ENCODE data around the gene HERPUD2.
A peak's percentile ranks its signal among the peaks of the same experiment; 100 is the strongest.
"Not testable (repeated sequence)": the region's sequence is repeated elsewhere in the genome, so short reads cannot be mapped to it uniquely, and the experiment has no call there.

HERPUD2 gene

DNA sequence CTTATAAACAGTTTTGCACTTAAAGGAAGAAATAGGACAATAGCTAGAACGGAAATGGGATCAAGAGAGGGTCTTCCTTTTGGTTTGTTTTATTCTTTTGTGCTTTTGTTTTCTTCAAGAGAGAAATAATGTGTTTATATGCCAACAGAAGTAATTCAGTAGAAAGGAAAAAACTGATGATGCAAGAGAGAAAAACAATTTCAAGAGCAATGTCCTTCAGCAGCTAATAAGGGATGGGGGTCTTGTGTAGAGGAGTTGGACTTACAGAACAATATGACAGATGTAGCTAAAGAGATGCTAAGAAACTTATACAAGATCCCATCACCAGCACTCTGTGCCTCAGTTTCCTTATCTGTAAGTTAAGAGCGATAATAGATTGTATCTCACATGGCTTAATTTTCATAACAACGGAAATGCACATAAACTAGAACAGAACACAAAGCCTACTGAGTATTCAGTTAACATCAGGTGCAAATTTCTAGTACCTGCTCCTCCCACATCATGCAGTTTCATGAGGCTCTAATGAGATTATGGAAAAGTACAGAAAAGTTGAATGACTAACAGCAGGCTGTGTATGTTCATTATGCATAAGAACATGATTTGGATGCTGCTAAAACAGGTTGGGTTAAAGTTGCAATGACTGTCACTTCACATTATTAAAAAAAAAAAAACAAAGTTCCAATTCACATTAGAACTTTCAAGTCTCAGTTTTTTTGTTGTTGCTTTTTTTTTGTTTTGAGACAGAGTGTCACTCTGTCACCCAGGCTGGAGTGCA, 17.2 kb downstream of the HERPUD2 start:
- Histone ChIP-seq H3K4me2 (ENCODE audit: low read length) (no peak overlapping the region), H3F3A (ENCODE audit: control insufficient read depth, insufficient read depth) (no peaks in the 10 kb centered on the region), H3K79me2 (ENCODE audit: control insufficient read depth, low read length) (peaks cover 34% of the 10 kb centered on the region), H3K4me1 (ENCODE audit: control insufficient read depth, low read length) (peaks cover 15% of the 10 kb centered on the region), H3K9me2 (replicated peaks; ENCODE audit: control insufficient read depth, low read length) (no peaks in the 10 kb centered on the region), H3K36me3 (ENCODE audit: control insufficient read depth, low read length) (no peaks in the 10 kb centered on the region), H3K27ac (ENCODE audit: low read depth, low read length) (no peak overlapping the region), H3K27me3 (ENCODE audit: control insufficient read depth, low read length) (no peaks in the 10 kb centered on the region), H4K20me1 (ENCODE audit: control insufficient read depth, insufficient read depth, low read depth, low read length) (no peaks in the 10 kb centered on the region), H3K9me3 (ENCODE audit: control insufficient read depth, insufficient read depth, low read length) (no peaks in the 10 kb centered on the region), H3K4me3 (ENCODE audit: low read length) (no peak overlapping the region)
- TF ChIP-seq, protein P1, sequence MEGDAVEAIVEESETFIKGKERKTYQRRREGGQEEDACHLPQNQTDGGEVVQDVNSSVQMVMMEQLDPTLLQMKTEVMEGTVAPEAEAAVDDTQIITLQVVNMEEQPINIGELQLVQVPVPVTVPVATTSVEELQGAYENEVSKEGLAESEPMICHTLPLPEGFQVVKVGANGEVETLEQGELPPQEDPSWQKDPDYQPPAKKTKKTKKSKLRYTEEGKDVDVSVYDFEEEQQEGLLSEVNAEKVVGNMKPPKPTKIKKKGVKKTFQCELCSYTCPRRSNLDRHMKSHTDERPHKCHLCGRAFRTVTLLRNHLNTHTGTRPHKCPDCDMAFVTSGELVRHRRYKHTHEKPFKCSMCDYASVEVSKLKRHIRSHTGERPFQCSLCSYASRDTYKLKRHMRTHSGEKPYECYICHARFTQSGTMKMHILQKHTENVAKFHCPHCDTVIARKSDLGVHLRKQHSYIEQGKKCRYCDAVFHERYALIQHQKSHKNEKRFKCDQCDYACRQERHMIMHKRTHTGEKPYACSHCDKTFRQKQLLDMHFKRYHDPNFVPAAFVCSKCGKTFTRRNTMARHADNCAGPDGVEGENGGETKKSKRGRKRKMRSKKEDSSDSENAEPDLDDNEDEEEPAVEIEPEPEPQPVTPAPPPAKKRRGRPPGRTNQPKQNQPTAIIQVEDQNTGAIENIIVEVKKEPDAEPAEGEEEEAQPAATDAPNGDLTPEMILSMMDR (IDR thresholded peaks at IDR 0.05; ENCODE audit: low read depth, low read length, poor library complexity, severe bottlenecking), result no peak
- no peak for TF ChIP-seq EZH2phosphoT487 (IDR thresholded peaks at IDR 0.05; ENCODE audit: borderline replicate concordance, low read length)

DNA sequence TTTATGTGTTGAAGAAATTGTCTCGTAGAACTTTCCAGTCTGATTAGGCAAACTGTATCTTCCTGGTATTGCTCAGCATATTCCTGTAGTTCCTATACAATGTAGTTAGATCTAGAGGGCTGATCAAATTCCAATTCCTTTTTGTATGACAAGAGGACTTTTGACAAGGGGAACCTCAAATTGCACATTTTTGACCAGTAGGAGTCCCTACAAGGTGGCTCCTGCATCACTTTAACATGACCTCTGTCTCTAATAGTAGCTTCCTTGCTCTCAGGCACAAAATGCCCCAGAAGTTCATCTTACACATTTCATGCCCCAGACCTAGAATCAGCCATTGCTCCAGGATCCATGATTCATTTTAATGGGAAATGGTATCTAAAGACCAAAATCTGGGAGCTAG, 18.7 kb downstream of the HERPUD2 start:
- no peak overlapping the region for H3K4me2 ChIP-seq (ENCODE audit: low read length)
- no peak overlapping the region for H3K4me3 ChIP-seq (ENCODE audit: low read length)
- peaks cover 22% of the 10 kb centered on the region for H3K79me2 ChIP-seq (ENCODE audit: control insufficient read depth, low read length)
- no peaks in the 10 kb centered on the region for H3F3A ChIP-seq (ENCODE audit: control insufficient read depth, insufficient read depth)
- H3K9me3 ChIP-seq (ENCODE audit: control insufficient read depth, insufficient read depth, low read length), result no peaks in the 10 kb centered on the region
- H3K27me3 ChIP-seq (ENCODE audit: control insufficient read depth, low read length), result no peaks in the 10 kb centered on the region
- H3K27ac ChIP-seq (ENCODE audit: low read depth, low read length), result no peak overlapping the region
- no peaks in the 10 kb centered on the region for H4K20me1 ChIP-seq (ENCODE audit: control insufficient read depth, insufficient read depth, low read depth, low read length)
- peaks cover 7% of the 10 kb centered on the region for H3K4me1 ChIP-seq (ENCODE audit: control insufficient read depth, low read length)
- TF ChIP-seq EZH2phosphoT487 (IDR thresholded peaks at IDR 0.05; ENCODE audit: borderline replicate concordance, low read length), result no peak
- TF ChIP-seq, protein P1 (IDR thresholded peaks at IDR 0.05; ENCODE audit: low read depth, low read length, poor library complexity, severe bottlenecking), result peak; percentile 24
- no peaks in the 10 kb centered on the region for H3K36me3 ChIP-seq (ENCODE audit: control insufficient read depth, low read length)
- no peaks in the 10 kb centered on the region for H3K9me2 ChIP-seq (replicated peaks; ENCODE audit: control insufficient read depth, low read length)

DNA sequence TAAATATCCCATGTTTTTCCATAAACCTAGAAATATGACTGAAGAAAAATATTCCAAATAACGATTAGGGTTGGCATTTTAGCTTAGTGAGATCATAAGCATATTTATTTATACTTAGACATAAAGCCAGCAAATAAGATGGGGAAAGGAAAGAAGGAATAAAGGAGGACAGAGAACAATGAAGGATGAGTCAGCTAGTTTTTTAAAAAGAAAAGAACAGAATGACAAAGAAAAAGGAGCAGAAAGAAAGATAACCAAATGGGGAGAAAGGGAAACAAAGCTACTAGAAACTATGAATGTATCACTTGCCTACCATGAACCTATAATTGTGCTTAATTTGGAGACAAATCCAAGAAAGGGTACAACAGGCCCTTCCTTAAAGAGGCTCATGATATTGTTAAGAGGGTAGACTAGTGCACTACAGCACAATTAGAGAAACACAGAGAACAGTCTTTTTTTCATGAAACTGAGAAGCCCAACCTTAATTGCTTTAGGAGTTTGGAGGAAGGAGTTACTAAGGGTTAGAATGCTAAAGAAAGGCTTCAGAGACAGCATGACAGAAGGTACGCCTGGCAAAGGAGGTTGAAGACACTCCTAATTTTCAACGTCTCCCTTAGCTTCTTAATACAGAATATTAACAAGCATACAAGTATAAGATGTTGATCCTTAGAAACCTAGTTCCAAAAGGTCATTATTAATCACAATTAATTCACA, 23.9 kb downstream of the HERPUD2 start:
- peaks cover 23% of the 10 kb centered on the region for H3K36me3 ChIP-seq (ENCODE audit: control insufficient read depth, low read length)
- H3K9me3 ChIP-seq (ENCODE audit: control insufficient read depth, insufficient read depth, low read length), result no peaks in the 10 kb centered on the region
- H3F3A ChIP-seq (ENCODE audit: control insufficient read depth, insufficient read depth), result no peaks in the 10 kb centered on the region
- no peak overlapping the region for H3K4me2 ChIP-seq (ENCODE audit: low read length)
- no peaks in the 10 kb centered on the region for H3K27me3 ChIP-seq (ENCODE audit: control insufficient read depth, low read length)
- H3K4me3 ChIP-seq (ENCODE audit: low read length), result no peak overlapping the region
- H3K9me2 ChIP-seq (replicated peaks; ENCODE audit: control insufficient read depth, low read length), result no peaks in the 10 kb centered on the region
- H3K79me2 ChIP-seq (ENCODE audit: control insufficient read depth, low read length), result no peaks in the 10 kb centered on the region; the same call in 1 of the 2 replicates
- TF ChIP-seq EZH2phosphoT487 (IDR thresholded peaks at IDR 0.05; ENCODE audit: borderline replicate concordance, low read length), result no peak
- TF ChIP-seq, protein P1 (IDR thresholded peaks at IDR 0.05; ENCODE audit: low read depth, low read length, poor library complexity, severe bottlenecking), result no peak
- H4K20me1 ChIP-seq (ENCODE audit: control insufficient read depth, insufficient read depth, low read depth, low read length), result no peaks in the 10 kb centered on the region
- no peak overlapping the region for H3K27ac ChIP-seq (ENCODE audit: low read depth, low read length)
- H3K4me1 ChIP-seq (ENCODE audit: control insufficient read depth, low read length), result no peaks in the 10 kb centered on the region

DNA sequence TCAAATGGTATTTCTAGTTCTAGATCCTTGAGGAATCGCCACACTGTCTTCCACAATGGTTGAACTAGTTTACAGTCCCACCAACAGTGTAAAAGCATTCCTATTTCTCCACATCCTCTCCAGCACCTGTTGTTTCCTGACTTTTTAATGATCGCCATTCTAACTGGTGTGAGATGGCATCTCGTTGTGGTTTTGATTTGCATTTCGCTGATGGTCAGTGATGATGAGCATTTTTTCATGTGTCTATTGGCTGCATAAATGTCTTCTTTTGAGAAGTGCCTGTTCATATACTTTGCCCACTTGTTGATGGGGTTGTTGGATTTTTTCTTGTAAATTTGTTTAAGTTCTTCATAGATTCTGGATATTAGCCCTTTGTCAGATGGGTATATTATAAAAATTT, 34.5 kb downstream of the HERPUD2 start:
- not testable (repeated sequence) for H3K79me2 ChIP-seq (ENCODE audit: control insufficient read depth, low read length); H3K4me2 ChIP-seq (ENCODE audit: low read length)

More for the DNA sequence above, 34.5 kb downstream of the HERPUD2 start:
- Histone ChIP-seq H3K36me3 (ENCODE audit: control insufficient read depth, low read length) (peaks cover 16% of the 10 kb centered on the region), H3F3A (ENCODE audit: control insufficient read depth, insufficient read depth) (peaks cover 12% of the 10 kb centered on the region), H3K4me1 (ENCODE audit: control insufficient read depth, low read length) (peaks cover 11% of the 10 kb centered on the region)
- not testable (repeated sequence) for H3K27me3 ChIP-seq (ENCODE audit: control insufficient read depth, low read length); H3K9me2 ChIP-seq (replicated peaks; ENCODE audit: control insufficient read depth, low read length); H4K20me1 ChIP-seq (ENCODE audit: control insufficient read depth, insufficient read depth, low read depth, low read length); H3K27ac ChIP-seq (ENCODE audit: low read depth, low read length); H3K9me3 ChIP-seq (ENCODE audit: control insufficient read depth, insufficient read depth, low read length); H3K4me3 ChIP-seq (ENCODE audit: low read length)
